Measurements from ENCODE around the gene ZNF629.
"Not testable (repeated sequence)": the region's sequence is repeated elsewhere in the genome, so short reads cannot be mapped to it uniquely, and the experiment has no call there.

ZNF629 gene

GRCh38 chr16:30786936-30787612, at the start of gene ZNF629:
TSS of gene ZNF629 (minus strand) at chr16:30787205. CDS start at chr16:30784482, 2,723 bp downstream.
- peak; percentile 77 for DNase-seq

GRCh38 chr16:30834130-30834740, 47.2 kb upstream of the ZNF629 start:
- no peak for DNase-seq

- no peak for DNase-seq
Observed at GRCh38 chr16:30830072-30830417, 43.0 kb upstream of the ZNF629 start.

GRCh38 chr16:30829130-30830071, 42.4 kb upstream of the ZNF629 start:
- no peak for DNase-seq

- DNase-seq, result no peak
Observed at GRCh38 chr16:30821891-30822290, 34.9 kb upstream of the ZNF629 start.

DNA sequence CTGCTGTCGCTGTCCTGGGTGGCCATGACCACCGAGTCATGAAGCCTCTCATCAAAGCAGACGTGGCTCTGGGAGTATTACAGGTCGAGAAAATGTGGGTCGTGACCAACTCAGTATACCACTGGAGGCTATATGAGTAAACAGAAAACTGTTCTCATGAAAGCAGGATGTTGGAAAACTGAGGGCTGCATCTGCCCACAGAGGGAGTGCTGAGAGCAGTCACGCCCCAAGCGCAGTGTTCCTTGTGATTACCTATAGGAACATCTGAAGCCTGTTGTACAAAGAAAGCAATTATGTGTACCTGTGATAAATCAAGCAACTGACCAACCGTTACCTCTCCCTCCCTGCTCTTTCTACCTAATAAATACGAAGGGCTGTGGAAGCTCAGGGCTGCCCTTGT, 34.4 kb upstream of the ZNF629 start:
- not testable (repeated sequence) for DNase-seq

DNA sequence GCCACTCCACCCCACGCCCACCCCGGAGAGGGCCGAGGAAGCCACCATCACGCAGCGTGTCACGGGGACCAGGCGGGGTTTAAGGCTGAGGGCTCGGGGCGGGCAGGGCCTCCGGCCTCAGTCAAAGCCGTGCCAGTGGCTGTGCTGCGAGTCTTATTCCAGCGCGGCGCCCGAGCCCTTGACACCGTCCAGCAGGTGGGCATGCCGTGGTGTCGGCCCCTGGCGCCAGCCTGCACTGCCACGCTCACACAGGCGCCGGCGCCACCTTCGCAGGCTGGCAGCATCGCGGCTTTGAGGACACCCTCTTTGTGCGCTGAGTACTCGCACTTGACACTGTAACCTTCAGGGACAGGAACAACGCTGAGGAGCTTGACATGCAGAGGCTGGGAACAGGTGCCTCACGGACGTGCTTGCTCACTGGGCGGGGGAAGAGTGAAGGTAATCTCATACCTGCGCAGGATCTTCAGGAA, 34.0 kb upstream of the ZNF629 start:
- no peak for DNase-seq

GRCh38 chr16:30816769-30817168, 29.8 kb upstream of the ZNF629 start:
- no peak for DNase-seq

DNA sequence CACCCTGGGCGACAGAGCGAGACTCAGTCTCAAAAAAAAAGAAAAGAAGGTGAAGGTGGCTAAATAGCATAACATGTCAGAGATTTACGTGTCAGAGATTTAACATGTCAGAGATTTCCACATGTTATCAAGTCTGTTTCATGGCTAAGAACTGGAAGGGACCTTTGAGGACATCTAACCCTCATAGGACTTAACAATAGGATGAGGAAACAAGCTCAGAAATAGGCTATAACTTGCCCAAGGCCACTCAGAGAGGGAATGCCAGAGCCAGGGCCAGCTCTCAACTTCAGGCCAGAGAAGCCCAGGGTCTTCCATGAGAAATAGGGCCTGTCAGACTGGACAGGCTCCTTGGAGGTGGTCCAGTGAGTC, 26.8 kb upstream of the ZNF629 start:
- no peak for DNase-seq

DNA sequence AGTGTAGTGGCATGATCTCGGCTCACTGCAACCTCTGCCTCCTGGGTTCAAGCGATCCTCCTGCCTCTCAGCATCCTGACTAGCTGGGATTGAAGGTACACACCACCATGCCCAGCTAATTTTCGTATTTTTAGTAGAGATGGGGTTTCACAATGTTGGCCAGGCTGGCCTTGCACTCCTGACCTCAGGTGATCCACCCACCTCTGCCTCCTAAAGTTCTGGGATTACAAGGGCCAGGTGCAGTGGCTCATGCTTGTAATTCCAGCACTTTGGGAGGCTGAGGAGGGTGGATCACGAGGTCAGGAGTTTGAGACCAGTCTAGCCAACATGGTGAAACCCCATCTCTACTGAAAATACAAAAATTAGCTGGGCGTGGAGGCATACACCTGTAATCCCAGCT, 22.7 kb upstream of the ZNF629 start:
- DNase-seq, result not testable (repeated sequence)

DNA sequence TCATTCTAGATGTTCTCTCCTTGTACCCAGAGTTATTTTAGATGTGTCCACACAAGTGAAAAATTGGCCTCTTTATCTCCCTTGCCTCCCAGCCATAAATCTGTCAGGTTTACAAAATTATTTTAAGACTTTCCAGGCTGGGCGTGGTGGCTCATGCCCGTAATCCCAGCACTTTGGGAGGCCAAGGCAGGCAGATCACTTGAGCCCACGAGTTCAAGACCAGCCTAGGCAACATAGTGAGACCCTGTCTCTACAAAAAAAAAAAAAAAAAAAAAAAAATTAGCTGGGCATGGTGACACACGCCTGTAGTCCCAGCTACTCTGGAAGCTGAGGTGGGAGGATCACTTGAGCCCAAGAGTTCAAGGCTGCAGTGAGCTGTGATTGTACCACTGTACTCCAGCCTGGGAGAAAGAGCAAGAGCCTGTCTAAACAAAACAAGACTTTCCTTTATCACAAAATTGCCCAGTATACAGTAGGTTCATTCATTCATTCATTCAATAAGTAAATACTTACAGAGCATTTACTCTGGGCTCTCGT, 22.0 kb upstream of the ZNF629 start:
- DNase-seq, result not testable (repeated sequence)

DNA sequence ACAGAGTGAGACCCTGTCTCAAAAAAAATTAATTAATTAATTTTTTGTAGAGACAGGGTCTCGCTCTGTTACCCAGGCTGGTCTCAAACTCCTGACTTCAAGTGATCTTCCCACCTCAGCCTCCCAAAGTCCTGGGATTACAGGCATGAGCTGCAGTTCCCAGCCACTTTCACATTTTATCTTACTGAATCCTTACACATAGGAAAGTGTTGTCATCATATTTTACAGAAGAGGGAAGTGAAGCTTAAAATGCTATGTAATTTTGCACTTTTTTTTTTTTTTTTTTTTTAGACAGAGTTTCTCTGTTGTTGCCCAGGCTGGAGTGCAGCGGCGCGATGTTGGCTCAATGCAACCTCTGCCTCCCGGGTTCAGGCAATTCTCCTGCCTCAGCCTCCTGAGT, 21.1 kb upstream of the ZNF629 start:
- no peak for DNase-seq

DNA sequence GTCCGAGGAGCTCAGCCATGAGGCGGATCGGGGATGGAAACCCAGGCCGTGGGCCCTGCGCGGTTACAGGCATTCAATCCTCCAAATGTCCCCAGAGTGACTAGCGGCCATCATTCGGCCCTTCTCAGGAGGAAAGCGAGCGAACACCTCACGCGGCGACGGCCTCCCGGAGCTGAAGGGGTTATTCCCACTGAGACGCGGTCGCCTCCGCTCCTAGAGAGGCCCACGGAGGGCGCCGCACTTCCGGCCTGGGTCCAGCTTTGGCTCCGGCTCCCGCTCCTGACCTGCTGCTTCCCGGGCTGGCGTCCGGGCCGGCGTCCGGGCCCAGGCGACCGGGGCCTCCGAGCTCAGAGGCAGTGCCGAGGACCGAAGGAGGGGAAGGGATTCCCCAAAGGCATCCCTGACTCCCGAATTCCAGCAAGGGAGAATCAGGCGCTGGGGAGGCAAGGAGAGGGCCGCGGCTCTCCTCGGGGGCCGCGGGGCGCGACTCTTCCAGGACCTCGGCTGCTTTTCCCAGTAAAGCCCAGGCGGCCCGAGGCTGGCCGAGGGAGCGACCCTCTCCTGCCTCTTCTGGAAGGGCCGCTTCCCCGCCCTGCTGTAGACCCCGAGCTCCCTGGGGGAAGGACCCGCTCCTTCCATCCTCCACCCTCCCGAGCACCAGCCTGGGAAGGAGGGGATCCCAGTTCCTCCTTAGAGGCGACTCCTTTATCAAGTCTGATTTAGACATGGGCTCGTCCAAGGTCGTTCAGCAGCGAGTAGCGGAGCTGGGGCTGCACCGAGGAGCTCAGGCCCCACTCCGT, 18.6 kb upstream of the ZNF629 start:
- DNase-seq, result peak; percentile 81

DNA sequence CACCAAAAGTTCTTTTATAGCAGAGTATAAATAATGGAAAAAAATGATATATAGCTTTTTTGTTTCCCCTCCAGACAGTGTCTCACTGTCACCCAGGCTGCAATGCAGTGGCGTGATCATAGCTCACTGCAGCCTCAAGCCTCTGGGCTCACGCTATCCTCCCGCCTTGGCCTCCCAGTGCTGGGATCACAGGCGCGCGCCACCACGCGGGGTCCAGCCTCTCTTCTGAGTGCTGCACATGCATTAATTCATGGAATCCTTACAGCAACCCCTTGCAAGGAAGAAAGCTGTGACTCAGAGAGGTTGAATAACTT, 18.0 kb upstream of the ZNF629 start:
- no peak for DNase-seq

DNA sequence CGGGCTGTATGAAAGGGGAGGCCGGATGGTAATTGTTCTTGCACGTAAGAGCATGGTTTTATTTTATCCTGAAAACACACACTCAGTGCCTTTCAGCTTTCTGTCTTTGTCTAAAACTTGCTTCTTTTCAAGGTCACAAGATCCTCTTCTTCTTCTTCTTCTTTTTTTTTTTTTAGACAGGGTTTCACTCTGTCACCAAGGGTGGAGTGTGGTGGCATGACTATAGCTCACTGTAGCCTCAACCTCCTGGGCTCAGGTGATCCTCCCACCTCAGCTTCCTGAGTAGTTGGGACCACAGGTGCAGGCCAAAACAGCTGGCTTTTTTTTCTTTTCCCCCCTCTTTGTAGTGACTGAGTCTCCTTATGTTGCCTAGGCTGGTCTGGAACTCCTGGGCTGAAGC, 15.9 kb upstream of the ZNF629 start:
- DNase-seq, result no peak

- no peak for DNase-seq
Observed at GRCh38 chr16:30797670-30798309, 10.8 kb upstream of the ZNF629 start.

GRCh38 chr16:30794634-30795033, 7.6 kb upstream of the ZNF629 start:
- DNase-seq, result no peak

DNA sequence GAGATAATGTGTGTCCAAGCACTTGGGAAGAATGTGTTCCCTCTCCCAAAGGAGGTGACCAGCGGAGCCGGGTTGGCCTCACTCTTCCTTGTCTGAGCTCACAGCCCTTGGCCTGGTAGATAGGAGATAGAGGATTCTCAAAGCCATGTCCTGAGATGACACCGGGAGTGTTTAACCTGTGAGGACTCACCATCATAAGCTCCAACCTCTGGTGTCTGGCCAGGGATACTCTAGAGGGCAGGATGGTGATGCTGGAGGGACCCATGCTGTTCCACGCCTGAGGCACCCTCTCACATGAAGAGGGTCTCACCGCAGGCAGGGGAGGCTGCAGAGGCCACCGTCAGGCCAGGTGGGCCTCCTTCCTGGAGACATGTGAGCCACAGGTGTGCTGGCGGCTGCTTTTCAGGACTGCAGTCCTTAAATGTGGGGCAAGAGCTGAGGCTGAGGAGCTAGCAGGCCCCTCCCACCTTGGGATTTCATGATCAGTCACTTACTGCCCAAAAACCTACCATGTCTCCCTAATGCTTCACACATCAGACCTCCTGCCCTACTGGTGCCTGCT, 6.6 kb upstream of the ZNF629 start:
- DNase-seq, result no peak

DNA sequence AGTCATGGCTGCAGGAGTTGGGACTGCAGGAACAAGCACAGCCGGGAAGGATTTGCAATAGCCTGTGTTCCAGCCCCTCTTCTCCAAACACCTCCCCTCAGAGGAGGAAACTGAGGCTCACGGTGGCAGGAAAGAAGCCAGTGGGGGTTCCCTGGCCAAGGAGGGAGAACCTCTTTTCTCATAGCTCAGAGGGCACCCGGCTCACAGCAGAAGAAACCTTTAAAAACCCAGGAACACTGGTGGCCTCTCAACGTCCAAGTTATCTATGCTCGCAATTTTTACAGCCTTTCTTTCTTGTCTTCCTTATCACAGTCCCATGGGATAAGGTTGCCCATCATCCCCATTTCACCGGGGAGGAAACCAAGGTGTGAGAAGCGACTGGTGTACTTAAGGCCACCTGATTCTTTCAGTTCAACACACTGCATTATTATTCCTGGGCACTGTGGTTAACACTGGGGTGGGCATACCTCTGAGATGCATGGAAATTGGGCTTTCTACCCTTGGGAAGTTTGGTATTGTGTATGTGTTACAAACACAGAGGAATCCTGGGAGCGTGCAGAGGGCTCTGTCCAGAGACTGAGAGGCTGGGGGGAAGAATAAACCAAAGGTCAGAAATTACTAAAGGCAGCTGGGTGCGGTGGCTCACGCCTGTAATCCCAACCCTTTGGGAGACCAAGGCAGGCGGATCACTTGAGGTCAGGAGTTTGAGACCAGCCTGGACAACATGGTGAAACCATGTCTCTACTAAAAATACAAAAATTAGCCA, 791 bp upstream of the ZNF629 start:
- DNase-seq, result no peak

GRCh38 chr16:30786115-30786935, 680 bp downstream of the ZNF629 start:
- peak; percentile 69 for DNase-seq
